Measurements from ENCODE around the gene GRID1.
A peak's percentile ranks its signal among the peaks of the same experiment; 100 is the strongest.

Gene GRID1

GRCh38 chr10:86310702-86311101 is 55.9 kb downstream of the GRID1 start:
- no peak for DNase-seq

- DNase-seq: no peak
Observed at GRCh38 chr10:86310291-86310690, 56.3 kb downstream of the GRID1 start.

GRCh38 chr10:86308056-86308455 is 58.5 kb downstream of the GRID1 start:
- no peak for DNase-seq

- peak in 1 of 2 donors; percentile 36 for DNase-seq
Observed at GRCh38 chr10:86306628-86307278, 59.8 kb downstream of the GRID1 start.

- DNase-seq: no peak
Observed at GRCh38 chr10:86305521-86305920, 61.1 kb downstream of the GRID1 start.

- DNase-seq: no peak
Observed at GRCh38 chr10:86304436-86304835, 62.2 kb downstream of the GRID1 start.

- no peak for DNase-seq
Observed at GRCh38 chr10:86303626-86304025, 63.0 kb downstream of the GRID1 start.

GRCh38 chr10:86301971-86302370 is 64.6 kb downstream of the GRID1 start:
- no peak for DNase-seq

GRCh38 chr10:86300931-86301830 is 65.4 kb downstream of the GRID1 start:
- no peak for DNase-seq

GRCh38 chr10:86300399-86300925 is 66.1 kb downstream of the GRID1 start:
- no peak for DNase-seq

- no peak for DNase-seq
Observed at GRCh38 chr10:86299562-86299961, 67.0 kb downstream of the GRID1 start.

- DNase-seq: no peak
Observed at GRCh38 chr10:86298501-86299001, 68.0 kb downstream of the GRID1 start.

- no peak for DNase-seq
Observed at GRCh38 chr10:86295791-86296190, 70.8 kb downstream of the GRID1 start.

GRCh38 chr10:86295351-86295750 is 71.2 kb downstream of the GRID1 start:
- no peak for DNase-seq

GRCh38 chr10:86294346-86295265 is 72.0 kb downstream of the GRID1 start:
- no peak for DNase-seq

GRCh38 chr10:86293396-86293791 is 73.2 kb downstream of the GRID1 start:
- no peak for DNase-seq

- DNase-seq: no peak
Observed at GRCh38 chr10:86292462-86293395, 73.9 kb downstream of the GRID1 start.

GRCh38 chr10:86291616-86292340 is 74.8 kb downstream of the GRID1 start:
- DNase-seq: no peak

- no peak for DNase-seq
Observed at GRCh38 chr10:86290933-86291615, 75.5 kb downstream of the GRID1 start.

GRCh38 chr10:86289577-86289868 is 77.1 kb downstream of the GRID1 start:
- no peak for DNase-seq
